GM12801 (cell line): ENCODE results near the gene SINHCAF.

Source experiments
- TF ChIP-seq, protein P1 (sequence below): IDR thresholded peaks from one replicate; pipeline ENCODE4 v1.5.1; 2011; ENCODE audit warnings: control low read depth; ENCODE audit not compliant: insufficient read length; ENCODE audit errors: extremely low read depth

SINHCAF gene

DNA sequence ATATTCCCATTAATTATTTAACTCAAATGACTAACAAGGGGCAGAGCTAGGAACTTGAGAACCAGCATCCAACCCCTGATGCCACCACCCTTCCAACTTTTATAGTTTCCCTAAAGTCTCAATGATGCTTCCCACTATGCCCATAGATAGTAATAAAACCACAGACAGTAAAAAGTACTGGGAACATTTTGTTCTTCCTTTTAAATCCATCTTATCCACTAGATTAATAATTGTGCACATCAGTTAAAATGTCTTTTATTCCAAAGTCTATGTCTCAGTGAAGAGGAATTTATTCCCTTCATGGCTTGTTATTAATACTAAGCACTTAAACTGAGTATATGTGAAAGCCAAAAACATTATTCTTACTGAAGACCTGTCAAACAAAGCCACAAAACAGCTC is 45.8 kb downstream of the SINHCAF start:
- TF ChIP-seq, protein P1, sequence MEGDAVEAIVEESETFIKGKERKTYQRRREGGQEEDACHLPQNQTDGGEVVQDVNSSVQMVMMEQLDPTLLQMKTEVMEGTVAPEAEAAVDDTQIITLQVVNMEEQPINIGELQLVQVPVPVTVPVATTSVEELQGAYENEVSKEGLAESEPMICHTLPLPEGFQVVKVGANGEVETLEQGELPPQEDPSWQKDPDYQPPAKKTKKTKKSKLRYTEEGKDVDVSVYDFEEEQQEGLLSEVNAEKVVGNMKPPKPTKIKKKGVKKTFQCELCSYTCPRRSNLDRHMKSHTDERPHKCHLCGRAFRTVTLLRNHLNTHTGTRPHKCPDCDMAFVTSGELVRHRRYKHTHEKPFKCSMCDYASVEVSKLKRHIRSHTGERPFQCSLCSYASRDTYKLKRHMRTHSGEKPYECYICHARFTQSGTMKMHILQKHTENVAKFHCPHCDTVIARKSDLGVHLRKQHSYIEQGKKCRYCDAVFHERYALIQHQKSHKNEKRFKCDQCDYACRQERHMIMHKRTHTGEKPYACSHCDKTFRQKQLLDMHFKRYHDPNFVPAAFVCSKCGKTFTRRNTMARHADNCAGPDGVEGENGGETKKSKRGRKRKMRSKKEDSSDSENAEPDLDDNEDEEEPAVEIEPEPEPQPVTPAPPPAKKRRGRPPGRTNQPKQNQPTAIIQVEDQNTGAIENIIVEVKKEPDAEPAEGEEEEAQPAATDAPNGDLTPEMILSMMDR, result no peak

DNA sequence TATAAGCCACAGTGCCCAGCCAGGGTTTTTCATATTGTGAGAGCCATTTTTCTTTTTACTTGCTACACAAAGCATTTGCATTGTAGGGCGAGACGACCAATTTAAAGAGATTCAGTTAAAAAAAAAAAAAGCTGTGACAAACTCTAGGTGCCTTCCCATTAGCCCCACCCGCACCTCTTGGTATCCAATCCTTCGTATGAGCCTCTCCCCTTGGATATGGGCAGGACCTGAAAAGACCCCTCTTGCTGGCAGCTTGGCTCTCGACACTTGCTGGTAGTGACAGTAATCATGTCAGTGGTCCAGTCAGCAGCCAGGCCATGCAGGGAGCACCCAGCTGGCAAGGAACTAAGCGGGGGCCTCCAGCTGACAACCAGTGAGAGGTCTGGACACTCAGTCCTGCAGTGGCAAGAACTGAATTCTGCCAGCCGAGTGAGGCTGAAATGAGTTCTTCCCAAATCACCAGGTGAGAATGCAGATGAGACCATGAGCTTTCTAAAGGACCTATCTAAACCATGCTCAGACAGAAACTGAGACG is 46.5 kb downstream of the SINHCAF start:
- TF ChIP-seq, protein P1, result no peak

DNA sequence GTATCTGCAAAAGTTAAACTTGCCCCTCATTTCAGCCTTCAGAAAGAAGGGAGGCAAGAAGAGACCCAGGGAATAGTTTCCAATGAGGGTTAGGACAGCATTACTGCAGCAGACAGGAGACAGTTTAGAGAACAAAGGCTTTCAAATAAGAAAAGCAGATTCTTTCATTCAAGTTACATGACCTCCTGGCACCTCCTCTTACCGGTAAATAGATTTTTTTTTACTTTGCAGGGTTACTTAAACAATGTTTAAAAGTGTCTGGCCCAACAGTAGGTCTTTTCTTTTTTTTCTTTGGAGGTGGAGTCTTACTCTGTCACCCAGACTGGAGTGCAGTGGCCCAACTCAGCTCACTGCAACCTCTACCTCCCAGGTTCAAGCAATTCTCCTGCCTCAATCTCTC is 47.1 kb downstream of the SINHCAF start:
- TF ChIP-seq, protein P1, result no peak

DNA sequence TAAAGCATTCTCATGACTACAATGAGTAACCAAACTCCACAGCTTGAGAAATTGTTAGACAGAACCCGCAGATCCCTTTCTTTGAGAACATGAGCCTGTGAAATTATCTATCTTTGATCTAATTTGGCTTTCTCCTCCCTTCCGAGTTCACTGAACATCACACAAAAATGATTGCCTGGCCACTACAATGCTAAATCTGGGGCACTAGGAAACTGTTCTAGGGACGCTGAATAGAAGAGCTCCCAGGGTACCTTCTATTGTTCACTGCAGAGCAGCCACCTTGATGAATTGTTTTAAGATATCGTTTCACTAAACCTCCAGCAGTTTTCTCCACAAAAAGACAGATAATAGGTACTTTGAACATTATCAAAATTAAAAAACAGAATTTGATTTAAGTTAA is 47.5 kb downstream of the SINHCAF start:
- TF ChIP-seq, protein P1, result no peak

DNA sequence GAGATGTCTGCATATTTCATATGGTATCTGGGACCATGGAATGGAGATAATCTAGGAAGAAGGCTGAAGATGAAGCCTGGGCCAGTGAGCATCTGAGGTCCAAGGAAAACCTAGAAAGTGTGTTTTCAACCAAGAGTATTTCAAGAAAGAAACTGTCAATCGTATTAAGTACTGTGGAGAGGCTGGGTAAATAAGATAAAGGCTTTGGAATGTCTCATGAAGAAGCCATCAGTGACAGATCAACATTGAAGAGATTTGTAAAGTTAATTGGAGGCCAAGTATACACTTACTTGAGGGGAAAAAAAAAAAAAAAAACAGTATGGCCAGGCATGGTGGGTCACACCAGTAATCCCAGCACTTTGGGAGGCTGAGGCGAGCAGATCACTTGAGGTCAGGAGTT is 48.9 kb downstream of the SINHCAF start:
- TF ChIP-seq, protein P1, result no peak

DNA sequence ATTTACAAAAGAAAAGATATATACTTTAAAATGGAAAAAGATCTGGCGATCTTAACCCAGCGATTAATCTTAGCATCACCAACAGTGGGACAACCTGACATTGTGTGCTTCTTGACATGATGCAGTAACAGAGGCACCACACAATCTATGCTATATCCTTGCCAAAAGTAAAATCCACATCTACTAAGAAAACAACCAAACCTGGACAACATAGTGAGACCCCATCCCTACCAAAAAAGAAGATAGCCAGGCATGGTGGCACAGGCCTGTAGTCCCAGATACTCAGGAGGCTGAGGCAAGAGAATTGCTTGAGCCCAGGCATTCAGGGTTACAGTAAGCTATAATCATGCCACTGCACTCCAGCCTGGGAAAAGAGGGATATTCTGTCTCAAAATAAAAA is 50.5 kb downstream of the SINHCAF start:
- TF ChIP-seq, protein P1, result no peak

DNA sequence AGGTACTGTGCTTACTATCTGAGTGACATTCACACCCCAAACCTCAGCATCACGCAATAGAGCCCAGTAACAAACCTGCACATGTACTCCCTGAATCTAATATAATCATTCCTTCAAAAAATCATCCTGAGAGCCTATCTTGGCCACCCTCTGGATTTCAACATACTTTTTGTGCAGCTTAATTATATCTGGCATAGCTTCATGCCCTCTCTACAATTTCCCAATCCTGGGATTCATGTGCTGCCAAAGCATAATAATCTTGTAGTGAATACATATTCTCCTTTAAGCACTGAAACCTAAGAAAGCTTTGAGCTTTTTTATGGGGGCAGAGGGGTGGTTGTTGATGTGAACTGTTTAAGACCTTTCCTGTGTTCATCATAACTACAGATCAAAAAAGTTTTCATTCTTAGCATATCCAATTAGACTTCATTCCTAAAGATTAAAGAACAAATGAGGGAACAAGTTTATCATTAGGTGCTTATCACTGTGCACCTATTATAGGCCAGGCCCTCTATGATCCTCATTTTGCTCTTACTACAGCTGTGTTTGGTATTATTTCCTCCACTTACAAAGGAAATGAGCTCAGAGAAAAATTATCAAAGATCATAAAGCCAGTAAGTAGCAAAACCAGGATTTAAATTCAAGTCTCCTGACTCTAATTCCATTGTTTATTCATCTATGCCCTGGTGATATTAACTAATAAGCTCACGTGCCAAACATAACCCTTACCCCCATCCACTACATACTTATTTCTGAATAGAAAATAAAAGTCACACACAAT is 51.2 kb downstream of the SINHCAF start:
- TF ChIP-seq, protein P1, result no peak
